Esophagus muscularis mucosa (tissue), 4 donors: ENCODE results near the gene CCDC177. TPM values are rescaled to one million over a fixed set of nuclear protein-coding genes. Genes with fewer than 3 reads are reported as not detected.

Experiments used
- DNase-seq: peaks from one replicate; pipeline ENCODE4 v3.0.0-alpha.2; 2017; ENCODE audit errors: extremely low spot score
- H3K27ac ChIP-seq, 4 donors: fragments of 200-600 bp; sonication (generic); replicated peaks in 1 of 4; 1 replicate in 3 of 4; 2 replicates in 1 of 4; pipeline ENCODE4 v1.5.1; 2016 to 2019; ENCODE audit warnings: mild to moderate bottlenecking in 1 of 4
- H3K27me3 ChIP-seq, 4 donors: fragments of 200-600 bp; sonication (generic); one replicate each; pipeline versions ENCODE4 v1.5.1 to v1.6.0; 2016 to 2019
- H3K36me3 ChIP-seq, 4 donors: fragments of 200-600 bp; sonication (generic); one replicate each; pipeline ENCODE4 v1.5.1; 2016 to 2019
- H3K4me1 ChIP-seq, 4 donors: fragments of 200-600 bp; sonication (generic); one replicate each; pipeline ENCODE4 v1.5.1; 2016 to 2019
- H3K4me3 ChIP-seq, 4 donors: fragments of 200-600 bp; sonication (generic); 1 replicate in 2 of 4; 2 replicates in 2 of 4; pipeline ENCODE4 v1.5.1; 2016 to 2019; ENCODE audit warnings: mild to moderate bottlenecking in 4 of 4, moderate library complexity in 1 of 4
- H3K9me3 ChIP-seq, 4 donors: fragments of 200-600 bp; sonication (generic); 1 replicate in 3 of 4; 2 replicates in 1 of 4; pipeline ENCODE4 v1.5.1; 2016 to 2019
- CTCF ChIP-seq, 3 experiments: fragments of 200-600 bp in 2 of 3; fragments of 450-650 bp in 1 of 3; sonication (generic) in 2 of 3; IDR thresholded peaks; one replicate each; pipeline ENCODE4 v1.5.1; 2017 to 2019; ENCODE audit warnings: antibody characterized with exemption in 3 of 3, mild to moderate bottlenecking in 2 of 3, moderate library complexity in 1 of 3
- EP300 ChIP-seq: sonication (generic); formaldehyde crosslinking; IDR thresholded peaks from one replicate; pipeline ENCODE4 v1.6.1; 2017; ENCODE audit warnings: antibody characterized with exemption
- POLR2A ChIP-seq: fragments of 450-650 bp; IDR thresholded peaks from one replicate; pipeline ENCODE4 v1.6.1; 2017; ENCODE audit warnings: antibody characterized with exemption, moderate library complexity, mild to moderate bottlenecking, low read depth
- POLR2AphosphoS5 ChIP-seq, 2 donors: sonication (generic); formaldehyde crosslinking; IDR thresholded peaks; one replicate each; pipeline ENCODE4 v1.6.1; 2017; ENCODE audit warnings: antibody characterized with exemption in 2 of 2
- WGBS: methylation state at CpG from one replicate; pipeline ENCODE4 v1.1.5; 2018; 5-methylcytosine and 5-hydroxymethylcytosine counted together
- intact Hi-C: fragments of 100-400 bp; cut with DNase I; formaldehyde crosslinking; loops from one replicate; pipeline ENCODE4 v1.15.1; 2023
- total RNA-seq, 4 donors: library from RNA; depleted of rRNA; stranded (reverse); fragments of >200 nt; gene quantifications; one replicate each; pipeline versions ENCODE4 v1.1.0 to v1.2.1, GENCODE V29; 2016

The CCDC177 gene
- total RNA-seq, 4 donors from 2014 or later = not detected

GRCh38 chr14:69551511-69551910, 23.2 kb downstream of the CCDC177 start:
- no peak for DNase-seq
- intact Hi-C loops = no loop called here
- H3K36me3 ChIP-seq = no peaks in the 10 kb centered on the region
- H3K27ac ChIP-seq = no peak overlapping the region
- 63% methylated on average over 2 of the region's 2 CpGs for WGBS
- H3K9me3 ChIP-seq = no peaks in the 10 kb centered on the region
- no peak for TF ChIP-seq POLR2A
- no peak for TF ChIP-seq CTCF (IDR thresholded peaks at IDR 0.05)
- TF ChIP-seq EP300 = no peak
- no peak for TF ChIP-seq POLR2AphosphoS5 (IDR thresholded peaks at IDR 0.05)
- H3K27me3 ChIP-seq = peaks cover 0 to 61% (median 16%) of the 10 kb centered on the region in 4 donors
- no peak overlapping the region for H3K4me3 ChIP-seq
- H3K4me1 ChIP-seq = peaks cover 4 to 6% (median 5%) of the 10 kb centered on the region in 4 donors

- TF ChIP-seq POLR2AphosphoS5 (IDR thresholded peaks at IDR 0.05) (no peak), POLR2A (no peak), EP300 (no peak), CTCF (IDR thresholded peaks at IDR 0.05) (no peak)
- H3K27ac ChIP-seq = no peak overlapping the region
- intact Hi-C loops = no loop called here
- H3K36me3 ChIP-seq = no peaks in the 10 kb centered on the region
- peaks cover 0 to 66% (median 16%) of the 10 kb centered on the region in 4 donors for H3K27me3 ChIP-seq
- no peak for DNase-seq
- H3K4me1 ChIP-seq = peaks cover 4 to 6% (median 5%) of the 10 kb centered on the region in 4 donors
- H3K9me3 ChIP-seq = no peaks in the 10 kb centered on the region
- no peak overlapping the region for H3K4me3 ChIP-seq
- WGBS = 92% methylated on average over 8 of the region's 8 CpGs
Measured at GRCh38 chr14:69548566-69548965, 26.1 kb downstream of the CCDC177 start.

GRCh38 chr14:69547701-69548348, 26.8 kb downstream of the CCDC177 start:
- Histone ChIP-seq H3K36me3 (no peaks in the 10 kb centered on the region), H3K27ac (no peak overlapping the region), H3K4me3 (peak overlapping the region in 2 of 4 donors; percentile 18 to 20), H3K9me3 (no peaks in the 10 kb centered on the region), H3K4me1 (peaks cover 4 to 6% (median 5%) of the 10 kb centered on the region in 4 donors), H3K27me3 (peaks cover 0 to 67% (median 16%) of the 10 kb centered on the region in 4 donors)
- TF ChIP-seq EP300 (no peak), CTCF (IDR thresholded peaks at IDR 0.05) (peak in 2 of 3 experiments; percentile 11 to 42)
- no peak for DNase-seq
- WGBS = 28% methylated on average over 23 of the region's 46 CpGs
- intact Hi-C loops = no loop called here

GRCh38 chr14:69543341-69544115, 31.1 kb downstream of the CCDC177 start:
- Histone ChIP-seq H3K9me3 (no peaks in the 10 kb centered on the region), H3K36me3 (no peaks in the 10 kb centered on the region), H3K27me3 (peaks cover 0 to 28% (median 10%) of the 10 kb centered on the region in 4 donors), H3K4me1 (peaks cover 4 to 6% (median 5%) of the 10 kb centered on the region in 4 donors), H3K27ac (no peak overlapping the region), H3K4me3 (no peak overlapping the region)
- 58% methylated on average over 12 of the region's 12 CpGs for WGBS
- intact Hi-C loops = no loop called here
- TF ChIP-seq EP300 = no peak
- TF ChIP-seq POLR2AphosphoS5 (IDR thresholded peaks at IDR 0.05) = no peak
- no peak for TF ChIP-seq CTCF (IDR thresholded peaks at IDR 0.05)
- no peak for TF ChIP-seq POLR2A
- DNase-seq = no peak
